Keratinocyte (primary cell): ENCODE data around the gene EPHB1. TPM values are rescaled to one million over a fixed set of nuclear protein-coding genes. Genes with fewer than 3 reads are reported as not detected.

Experiments used
- DNase-seq: peaks from one replicate; pipeline ENCODE4 v3.0.0-alpha.2; 2011; ENCODE audit warnings: low read depth, missing footprints, low spot score
- FAIRE-seq: peaks from 2 replicates; lab custom pipeline; 2011; peaks lifted over from hg19 to GRCh38; lab: Jason Lieb, UNC
- H2AFZ ChIP-seq: 2 replicates; pipeline ENCODE4 v1.6.0; 2012; ENCODE audit warnings: low read length, control low read depth, inconsistent platforms; ENCODE audit not compliant: control insufficient read depth
- H3K27ac ChIP-seq: 2 replicates; pipeline ENCODE4 v1.5.1; 2011; ENCODE audit warnings: low read length; ENCODE audit not compliant: control insufficient read depth, insufficient read depth
- H3K27me3 ChIP-seq: 3 replicates; pipeline ENCODE4 v1.6.0; 2011; ENCODE audit warnings: low read length; ENCODE audit not compliant: control insufficient read depth, insufficient read depth; ENCODE audit errors: extremely low read depth
- H3K36me3 ChIP-seq, 2 experiments: 2 replicates in 1 of 2; 3 replicates in 1 of 2; pipeline ENCODE4 v1.5.1; 2011; ENCODE audit warnings: low read length in 2 of 2, mild to moderate bottlenecking in 1 of 2; ENCODE audit not compliant: control insufficient read depth in 2 of 2, insufficient read depth in 2 of 2; ENCODE audit errors: extremely low read depth in 1 of 2
- H3K4me1 ChIP-seq: 3 replicates; pipeline ENCODE4 v1.5.1; 2011; ENCODE audit warnings: low read length; ENCODE audit not compliant: control insufficient read depth, insufficient read depth; ENCODE audit errors: extremely low read depth
- H3K4me2 ChIP-seq: 3 replicates; pipeline ENCODE4 v1.6.0; 2011; ENCODE audit warnings: low read depth, low read length; ENCODE audit not compliant: control insufficient read depth, insufficient read depth; ENCODE audit errors: extremely low read depth
- H3K4me3 ChIP-seq, 3 experiments: fragments of 200-600 bp in 1 of 3; sonication (generic) in 1 of 3; 2 replicates in 2 of 3; 3 replicates in 1 of 3; pipeline ENCODE4 v1.5.1; 2011 to 2016; ENCODE audit warnings: low read length in 3 of 3, mild to moderate bottlenecking in 3 of 3, control low read depth in 2 of 3, inconsistent platforms in 1 of 3, low read depth in 1 of 3, mixed read lengths in 1 of 3, mixed run types in 1 of 3, moderate library complexity in 1 of 3; ENCODE audit not compliant: control insufficient read depth in 2 of 3, insufficient read depth in 2 of 3; ENCODE audit errors: extremely low read depth in 1 of 3
- H3K79me2 ChIP-seq: 2 replicates; pipeline ENCODE4 v1.6.0; 2012; ENCODE audit warnings: low read length; ENCODE audit not compliant: control insufficient read depth, insufficient read depth
- H3K9ac ChIP-seq: 3 replicates; pipeline ENCODE4 v1.6.0; 2011; ENCODE audit warnings: low read length; ENCODE audit not compliant: control insufficient read depth, insufficient read depth; ENCODE audit errors: extremely low read depth
- H3K9me1 ChIP-seq: 3 replicates; pipeline ENCODE4 v1.6.0; 2011; ENCODE audit warnings: low read length; ENCODE audit not compliant: control insufficient read depth, insufficient read depth; ENCODE audit errors: extremely low read depth
- H3K9me3 ChIP-seq: 2 replicates; pipeline ENCODE4 v1.5.1; 2012; ENCODE audit warnings: low read depth, low read length; ENCODE audit not compliant: control insufficient read depth
- H4K20me1 ChIP-seq: 3 replicates; pipeline ENCODE4 v1.6.0; 2011; ENCODE audit warnings: low read length; ENCODE audit not compliant: control insufficient read depth, insufficient read depth; ENCODE audit errors: extremely low read depth
- CTCF ChIP-seq, 3 experiments: IDR thresholded peaks in 1 of 3; conservative IDR thresholded peaks in 1 of 3; optimal IDR thresholded peaks in 1 of 3; 2 replicates in 2 of 3; 3 replicates in 1 of 3; pipeline versions ENCODE3 to v1.5.1; 2011; ENCODE audit warnings: low read length in 3 of 3, mild to moderate bottlenecking in 3 of 3, moderate library complexity in 2 of 3, control low read depth in 1 of 3, inconsistent platforms in 1 of 3; ENCODE audit not compliant: insufficient read depth in 2 of 3; ENCODE audit errors: extremely low read depth in 1 of 3
- EZH2 ChIP-seq: IDR thresholded peaks from one replicate; pipeline ENCODE4 v1.6.1; 2012; ENCODE audit warnings: inconsistent platforms, mild to moderate bottlenecking, low read length, moderate library complexity
- dilution Hi-C: fragments of 300-500 bp; cut with MboI; formaldehyde crosslinking; loops from one replicate; pipeline ENCODE4 v1.7.0; 2020; ENCODE audit warnings: low sequenced_read_pairs; ENCODE audit not compliant: extremely low pct_ligation_motif_present
- polyA plus RNA-seq, 5 experiments: library from polyadenylated mRNA; depleted of rRNA in 3 of 5; stranded (reverse) in 3 of 5; stranded (forward) in 1 of 5; unstranded in 1 of 5; fragments of >200 nt; gene quantifications; 1 replicate in 1 of 5; 2 replicates in 3 of 5; 3 replicates in 1 of 5; pipeline versions ENCODE4 v1.2.1 to v1.2.3, GENCODE V29; 2011 to 2012; ENCODE audit warnings: missing spikeins in 2 of 5, low read depth in 1 of 5, low replicate concordance in 1 of 5

EPHB1 gene
- polyA plus RNA-seq, 1 donor (not counting 4 experiments of a cell fraction or from before 2014, with no cell fraction given) = 0.01 TPM

- H3K9me1 ChIP-seq = no peaks in the 10 kb centered on the region
- no peaks in the 10 kb centered on the region for H3K4me1 ChIP-seq
- H3K79me2 ChIP-seq = no peaks in the 10 kb centered on the region
- H3K9ac ChIP-seq = no peak overlapping the region
- TF ChIP-seq CTCF (optimal IDR thresholded peaks at IDR 0.05 in 1 of 3, IDR thresholded peaks at IDR 0.05 in 1 of 3, conservative IDR thresholded peaks at IDR 0.05 in 1 of 3; ENCODE audit: extremely low read depth in 1 of 3, insufficient read depth in 2 of 3, low read length in 3 of 3) = no peak
- no peak for TF ChIP-seq EZH2
- FAIRE-seq = no peak
- no peak overlapping the region for H3K4me3 ChIP-seq
- no peak overlapping the region for H3K4me2 ChIP-seq
- no peak overlapping the region for H2AFZ ChIP-seq
- no peaks in the 10 kb centered on the region for H3K36me3 ChIP-seq
- dilution Hi-C loops = no loop called here
- H3K27ac ChIP-seq = no peak overlapping the region
- no peaks in the 10 kb centered on the region for H4K20me1 ChIP-seq
- no peaks in the 10 kb centered on the region for H3K9me3 ChIP-seq
- H3K27me3 ChIP-seq = no peaks in the 10 kb centered on the region
- DNase-seq = no peak
Observed at GRCh38 chr3:134899786-134900185, 104.7 kb downstream of the EPHB1 start.

- DNase-seq (no peak), FAIRE-seq (no peak)
- no peak for TF ChIP-seq CTCF (optimal IDR thresholded peaks at IDR 0.05 in 1 of 3, IDR thresholded peaks at IDR 0.05 in 1 of 3, conservative IDR thresholded peaks at IDR 0.05 in 1 of 3; ENCODE audit: extremely low read depth in 1 of 3, insufficient read depth in 2 of 3, low read length in 3 of 3)
- no peak for TF ChIP-seq EZH2
- no peak overlapping the region for H3K4me2 ChIP-seq
- no peak overlapping the region for H3K9ac ChIP-seq
- dilution Hi-C loops = no loop called here
- H3K27ac ChIP-seq = no peak overlapping the region
- no peaks in the 10 kb centered on the region for H3K79me2 ChIP-seq
- H3K4me1 ChIP-seq = no peaks in the 10 kb centered on the region
- H3K9me3 ChIP-seq = no peaks in the 10 kb centered on the region
- no peaks in the 10 kb centered on the region for H4K20me1 ChIP-seq
- H3K27me3 ChIP-seq = no peaks in the 10 kb centered on the region
- no peak overlapping the region for H2AFZ ChIP-seq
- no peaks in the 10 kb centered on the region for H3K36me3 ChIP-seq
- no peaks in the 10 kb centered on the region for H3K9me1 ChIP-seq
- no peak overlapping the region for H3K4me3 ChIP-seq
Observed at GRCh38 chr3:134900482-134900881, 105.4 kb downstream of the EPHB1 start.
